HG03159 (cell line): ENCODE results near the gene NDUFS2.

Source experiments
- ATAC-seq: cut with Tn5 transposase; IDR thresholded peaks from one replicate; pipeline ENCODE4 v1.9.1; 2021; ENCODE audit warnings: mild to moderate bottlenecking, moderate library complexity; ENCODE audit not compliant: unreplicated experiment

Gene NDUFS2

DNA sequence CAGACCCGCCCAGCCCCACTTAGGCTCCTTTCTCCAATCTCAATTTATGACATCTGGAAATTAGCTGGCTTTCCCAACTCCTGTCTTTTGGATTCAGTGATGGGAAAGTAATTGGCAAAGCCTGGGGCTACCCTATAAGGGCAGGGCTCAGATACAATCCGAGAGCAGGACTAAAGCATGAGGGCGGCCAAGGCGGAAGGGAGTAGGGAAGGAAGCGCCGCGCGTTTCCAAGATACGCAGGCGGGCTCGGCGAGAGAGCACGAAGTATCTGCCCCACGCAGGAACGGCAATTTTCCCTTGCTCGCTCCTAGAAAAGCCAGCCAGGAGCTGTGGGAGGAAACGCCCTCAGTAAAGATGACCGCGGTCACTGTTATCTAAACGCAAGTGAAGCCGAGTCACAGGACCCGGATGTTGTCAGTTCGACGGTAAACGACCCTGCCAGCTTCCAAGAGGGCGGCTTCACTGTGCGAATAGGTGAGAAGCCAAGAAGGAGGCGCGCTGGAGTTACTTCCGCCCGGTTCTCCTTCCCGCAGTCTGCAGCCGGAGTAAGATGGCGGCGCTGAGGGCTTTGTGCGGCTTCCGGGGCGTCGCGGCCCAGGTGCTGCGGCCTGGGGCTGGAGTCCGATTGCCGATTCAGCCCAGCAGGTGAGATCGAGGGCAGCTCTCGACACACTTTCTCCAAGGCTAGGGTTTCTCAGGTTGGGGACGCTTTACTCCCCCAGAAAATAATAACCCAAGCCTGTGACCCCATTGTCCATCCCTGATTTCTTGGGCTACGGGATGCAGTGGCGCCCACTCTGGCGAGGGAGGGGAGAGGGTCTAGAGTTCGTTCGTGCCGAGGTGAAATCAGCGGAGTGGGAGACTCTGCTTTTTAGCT lies at the start of gene NDUFS2:
TSS of gene NDUFS2 (plus strand) at position 532 of the 877 bp plus-strand sequence. CDS start at position 551, 19 bp downstream.
- peak; percentile 94 for ATAC-seq

DNA sequence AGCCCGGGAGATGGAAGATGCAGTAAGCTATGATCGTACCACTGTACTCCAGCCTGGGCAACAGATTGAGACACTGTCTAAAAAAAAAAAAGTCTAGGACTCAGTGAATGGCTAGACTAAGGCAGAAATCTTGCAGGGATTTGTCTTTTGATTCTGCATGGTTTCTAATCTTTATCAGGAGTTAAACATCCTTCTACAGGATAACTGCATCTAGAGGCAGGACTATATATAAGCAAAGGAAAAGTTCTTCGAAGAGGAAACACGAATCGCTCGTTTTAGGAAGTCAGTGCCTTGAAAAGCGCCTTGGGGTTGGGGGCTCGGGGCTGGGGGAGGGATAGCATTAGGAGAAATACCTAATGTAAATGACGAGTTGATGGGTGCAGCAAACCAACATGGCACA lies 49.0 kb upstream of the NDUFS2 start:
- ATAC-seq = peak; percentile 11

DNA sequence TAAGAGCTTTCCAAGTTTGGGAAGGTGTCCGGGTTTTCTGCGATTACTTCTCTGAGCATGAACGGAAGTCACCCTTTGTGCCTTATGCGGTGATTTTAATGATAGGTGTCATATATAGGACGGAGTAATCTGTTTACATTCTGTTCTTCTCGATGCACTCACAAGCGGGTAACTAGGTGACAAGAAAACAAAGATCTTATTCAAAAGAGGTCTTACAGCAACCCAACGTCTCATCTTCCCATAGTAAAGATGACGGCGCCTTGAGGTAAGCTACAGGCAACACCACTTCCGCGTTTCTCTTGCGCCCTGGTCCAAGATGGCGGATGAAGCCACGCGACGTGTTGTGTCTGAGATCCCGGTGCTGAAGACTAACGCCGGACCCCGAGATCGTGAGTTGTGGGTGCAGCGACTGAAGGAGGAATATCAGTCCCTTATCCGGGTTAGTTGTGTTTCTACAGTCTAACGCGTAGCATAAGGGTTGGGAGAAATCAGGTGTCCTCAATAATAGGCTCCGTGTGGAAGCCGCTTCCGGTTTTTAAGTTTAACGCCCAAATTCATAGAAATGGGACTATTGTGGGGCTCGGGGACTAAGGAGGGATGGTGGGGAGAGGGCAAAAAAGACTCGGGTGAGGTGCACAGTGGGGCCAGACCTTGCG lies 48.4 kb upstream of the NDUFS2 start, which contains the start of gene UFC1:
TSS of gene UFC1 (plus strand) at position 297 of the 656 bp plus-strand sequence. CDS start at position 317, 20 bp downstream.
- ATAC-seq = peak; percentile 80

DNA sequence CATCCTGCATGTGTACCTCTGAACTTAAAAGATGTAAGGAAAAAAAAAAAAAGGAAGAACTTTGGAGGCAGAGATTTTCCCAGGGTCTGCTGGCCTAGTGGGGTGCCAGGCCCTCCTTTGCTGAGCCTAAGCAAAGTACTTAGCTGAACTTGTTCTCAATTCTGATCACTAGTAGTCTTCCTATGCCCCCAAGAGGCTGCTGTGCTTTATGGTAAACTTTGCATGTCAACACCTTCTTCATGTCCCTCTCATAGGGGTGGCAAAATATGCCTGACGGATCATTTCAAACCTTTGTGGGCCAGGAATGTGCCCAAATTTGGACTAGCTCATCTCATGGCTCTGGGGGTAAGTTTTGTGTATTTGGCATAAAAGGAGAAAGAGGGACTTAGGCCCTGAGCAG lies 44.3 kb upstream of the NDUFS2 start:
- no peak for ATAC-seq

- no peak for ATAC-seq
Measured at GRCh38 chr1:161158316-161159010, 43.7 kb upstream of the NDUFS2 start.

- ATAC-seq = peak; percentile 75
Measured at GRCh38 chr1:161159087-161159912, 42.9 kb upstream of the NDUFS2 start, which contains the start of gene USP21. USP21 (plus strand) TSS chr1:161159500; CDS start chr1:161160641, 1,141 bp downstream.

GRCh38 chr1:161159913-161160243 lies 42.3 kb upstream of the NDUFS2 start:
- no peak for ATAC-seq

DNA sequence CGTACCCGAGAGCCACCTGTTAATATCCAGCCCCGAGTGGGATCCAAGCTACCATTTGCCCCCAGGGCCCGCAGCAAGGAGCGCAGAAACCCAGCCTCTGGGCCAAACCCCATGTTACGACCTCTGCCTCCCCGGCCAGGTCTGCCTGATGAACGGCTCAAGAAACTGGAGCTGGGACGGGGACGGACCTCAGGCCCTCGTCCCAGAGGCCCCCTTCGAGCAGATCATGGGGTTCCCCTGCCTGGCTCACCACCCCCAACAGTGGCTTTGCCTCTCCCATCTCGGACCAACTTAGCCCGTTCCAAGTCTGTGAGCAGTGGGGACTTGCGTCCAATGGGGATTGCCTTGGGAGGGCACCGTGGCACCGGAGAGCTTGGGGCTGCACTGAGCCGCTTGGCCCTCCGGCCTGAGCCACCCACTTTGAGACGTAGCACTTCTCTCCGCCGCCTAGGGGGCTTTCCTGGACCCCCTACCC lies 41.5 kb upstream of the NDUFS2 start:
- ATAC-seq = no peak

DNA sequence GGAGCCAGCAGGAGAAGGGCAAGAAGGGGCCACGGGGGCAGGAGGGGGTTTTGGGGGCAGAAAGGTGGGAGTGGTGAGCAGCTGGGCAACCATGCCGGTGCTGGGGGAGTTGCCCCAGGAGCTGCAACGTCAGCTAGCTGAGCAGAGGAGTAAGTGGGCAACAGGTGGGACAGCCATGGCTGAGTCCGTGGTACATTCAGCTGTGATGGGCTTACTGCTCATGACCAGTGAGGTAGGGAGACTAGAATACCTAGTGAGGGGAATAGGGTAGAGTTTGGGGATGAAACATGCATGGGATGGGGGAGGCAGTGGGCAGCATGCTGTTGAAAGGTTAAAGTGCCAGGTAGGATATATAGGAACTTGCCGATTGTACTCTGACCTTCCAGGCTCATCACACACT lies 40.5 kb upstream of the NDUFS2 start:
- no peak for ATAC-seq

- no peak for ATAC-seq
Measured at GRCh38 chr1:161162052-161162451, 40.1 kb upstream of the NDUFS2 start.

GRCh38 chr1:161162806-161163205 lies 39.4 kb upstream of the NDUFS2 start:
- no peak for ATAC-seq

DNA sequence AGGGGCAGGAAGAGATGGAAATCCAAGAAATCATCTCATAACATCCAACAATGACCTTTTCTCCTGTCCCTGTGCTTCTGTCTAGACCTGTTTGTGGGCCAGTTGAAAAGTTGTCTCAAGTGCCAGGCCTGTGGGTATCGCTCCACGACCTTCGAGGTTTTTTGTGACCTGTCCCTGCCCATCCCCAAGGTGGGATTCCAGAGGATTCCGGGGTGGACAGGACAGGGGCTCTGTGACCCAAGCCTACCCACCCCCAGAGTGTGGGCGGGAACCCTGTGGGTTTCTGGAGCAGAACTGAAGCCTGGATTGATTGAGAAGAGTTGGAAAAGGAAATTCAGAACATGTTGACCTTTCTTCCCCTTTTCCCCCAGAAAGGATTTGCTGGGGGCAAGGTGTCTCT lies 38.4 kb upstream of the NDUFS2 start:
- no peak for ATAC-seq

GRCh38 chr1:161164901-161165610 lies 37.1 kb upstream of the NDUFS2 start:
- ATAC-seq = no peak

DNA sequence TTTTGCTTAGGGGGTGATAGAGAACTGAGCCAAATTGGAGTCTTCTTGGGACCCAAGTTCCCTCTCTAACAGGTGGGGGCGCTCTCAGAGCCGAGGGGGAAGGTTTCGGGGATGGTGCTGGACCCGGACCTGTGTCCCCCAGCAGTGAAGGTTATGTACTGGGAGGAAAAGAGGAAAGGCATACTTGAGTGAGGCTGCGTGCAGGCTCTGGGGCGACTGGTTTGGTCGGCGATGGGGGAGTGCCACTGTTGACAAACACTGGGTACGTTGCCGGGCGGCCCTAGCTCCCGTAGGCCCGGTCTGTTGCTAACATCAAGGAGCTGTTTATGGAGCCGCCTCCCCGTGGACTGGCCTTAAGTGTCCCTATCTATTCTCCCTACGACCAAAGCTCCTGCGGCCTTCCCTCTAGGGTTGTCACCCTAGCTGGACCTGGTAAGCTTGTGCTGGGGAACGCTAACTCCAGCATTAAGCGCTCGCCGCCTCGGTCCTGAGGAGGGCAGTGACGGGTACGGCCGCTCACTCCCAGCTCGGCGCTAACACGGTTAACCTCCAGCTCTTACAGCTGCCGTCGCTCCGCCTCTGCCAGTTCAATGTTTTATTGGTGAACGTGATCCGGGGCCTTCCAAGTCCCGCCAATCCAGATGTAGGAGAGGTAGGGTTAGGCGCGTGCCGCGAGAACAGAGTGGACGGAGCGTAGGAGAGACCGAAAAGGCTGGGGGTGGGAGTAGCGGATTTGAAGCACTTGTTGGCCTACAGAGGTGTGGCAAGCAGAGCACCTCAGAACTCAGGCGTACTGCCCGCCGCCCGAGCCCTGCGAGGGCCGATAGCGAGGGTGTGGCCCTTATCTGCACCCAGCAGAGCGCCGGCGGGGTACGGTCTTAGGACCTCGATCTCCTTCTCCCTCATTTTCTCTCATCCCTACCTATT lies 36.2 kb upstream of the NDUFS2 start, which contains the start of gene PPOX:
TSS of gene PPOX (plus strand) at position 685 of the 927 bp plus-strand sequence. CDS start 422 bp downstream, outside the sequence.
- peak; percentile 88 for ATAC-seq

DNA sequence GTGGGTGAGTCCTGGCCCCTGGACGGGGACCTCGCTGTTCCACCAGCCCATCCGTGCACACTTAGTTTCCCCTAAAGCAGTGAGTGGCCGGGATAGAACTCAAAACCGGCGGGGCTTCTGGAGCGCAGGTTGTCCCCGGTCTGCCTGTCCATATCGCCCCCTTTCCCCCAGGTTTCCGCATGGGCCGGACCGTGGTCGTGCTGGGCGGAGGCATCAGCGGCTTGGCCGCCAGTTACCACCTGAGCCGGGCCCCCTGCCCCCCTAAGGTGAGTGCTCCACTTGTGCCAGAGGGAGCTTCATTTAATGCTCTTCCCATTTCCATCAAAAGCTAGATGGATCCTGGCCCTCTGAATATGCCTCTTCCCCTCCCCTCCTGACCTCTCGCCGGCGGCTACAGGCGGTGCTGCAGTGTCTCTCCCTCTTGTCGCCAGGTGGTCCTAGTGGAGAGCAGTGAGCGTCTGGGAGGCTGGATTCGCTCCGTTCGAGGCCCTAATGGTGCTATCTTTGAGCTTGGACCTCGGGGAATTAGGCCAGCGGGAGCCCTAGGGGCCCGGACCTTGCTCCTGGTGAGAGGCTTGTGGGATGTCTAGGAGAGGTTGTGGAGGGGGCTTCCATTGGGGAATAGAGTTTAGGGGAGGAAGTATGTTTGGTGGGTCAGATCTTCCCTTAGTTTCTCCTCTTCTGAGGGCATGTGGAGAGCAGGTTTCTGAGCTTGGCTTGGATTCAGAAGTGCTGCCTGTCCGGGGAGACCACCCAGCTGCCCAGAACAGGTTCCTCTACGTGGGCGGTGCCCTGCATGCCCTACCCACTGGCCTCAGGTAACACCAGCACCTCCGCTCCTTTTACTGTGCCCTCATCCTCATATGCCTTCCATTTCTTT lies 35.3 kb upstream of the NDUFS2 start:
- no peak for ATAC-seq

- ATAC-seq = no peak
Measured at GRCh38 chr1:161168906-161169305, 33.3 kb upstream of the NDUFS2 start.

DNA sequence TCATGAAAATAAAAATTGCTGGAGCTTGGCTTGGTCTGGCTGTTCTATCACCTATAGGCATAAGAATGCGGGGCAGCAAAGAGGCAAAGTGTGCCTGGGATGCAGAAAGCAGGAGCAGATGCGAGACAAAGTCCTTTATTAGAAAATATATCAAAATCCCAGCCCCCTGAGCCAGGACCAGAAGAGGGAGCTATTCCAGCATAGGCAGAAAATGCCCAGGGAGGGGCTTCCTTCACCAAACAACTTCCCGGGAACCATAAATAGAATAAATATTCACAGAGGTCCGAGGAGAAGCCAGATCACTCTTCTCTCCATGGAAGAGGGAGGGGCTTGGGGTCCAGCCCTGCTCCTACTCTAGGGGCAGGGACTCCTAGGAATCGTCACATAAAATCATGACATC lies 31.0 kb upstream of the NDUFS2 start:
- no peak for ATAC-seq

DNA sequence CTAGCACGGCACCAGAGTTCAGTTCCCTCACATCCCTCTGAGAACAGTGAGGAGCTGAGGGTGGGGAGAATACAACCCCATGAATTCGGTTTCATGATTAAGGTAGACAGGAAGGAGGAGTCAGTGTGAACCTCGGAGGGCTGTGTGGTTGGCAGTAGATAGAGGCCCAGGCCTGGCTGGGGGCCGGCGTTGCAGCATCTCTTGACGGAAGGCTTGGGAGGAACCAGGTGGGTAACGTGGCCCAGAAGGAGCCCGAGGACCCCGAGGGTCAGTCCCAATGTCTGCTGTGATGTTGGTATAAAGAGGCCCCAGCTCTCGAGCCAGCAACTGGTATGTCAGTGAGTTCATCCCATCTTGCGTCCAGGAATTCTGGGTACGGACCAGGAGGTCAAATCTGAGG lies 30.5 kb upstream of the NDUFS2 start:
- no peak for ATAC-seq
